K562 (cell line): ENCODE results near the gene MMP10. TPM values are rescaled to one million over a fixed set of nuclear protein-coding genes. Genes with fewer than 3 reads are reported as not detected.

Experiments
- ATAC-seq: fragments of 200-7000 bp; cut with Tn5 transposase; 3 replicates; pipeline ENCODE4 v1.9.1; 2020; ENCODE audit warnings: moderate library complexity
- BruUV-seq: library from RNA; stranded (reverse); fragments of 400-500 nt; replicated peaks from 2 replicates; lab custom pipeline; 2021; lab: Mats Ljungman, UMichigan
- CTCF ChIA-PET: fragments of 300-600 bp; formaldehyde crosslinking; extraction: SDS; loops from one replicate; lab custom pipeline; 2021; ENCODE audit warnings: low intra/inter-chr PET ratio; lab: Yijun Ruan, JAX
- POLR2A ChIA-PET: fragments of 300-600, 350-650 bp; sonication (Branson Sonifier 250); formaldehyde crosslinking; extraction: SDS; loops from one replicate; lab custom pipeline; 2021; ENCODE audit warnings: antibody characterized with exemption, inconsistent platforms; lab: Yijun Ruan, JAX
- DNase-seq, 4 experiments: peaks; one replicate each; pipeline versions ENCODE4 v3.0.0 to v3.0.0-alpha.2; 2011 to 2018; ENCODE audit warnings: low spot score in 3 of 4, mixed read lengths in 3 of 4; ENCODE audit errors: extremely low read depth in 1 of 4
- FAIRE-seq: peaks from 2 replicates; lab custom pipeline; 2011; peaks lifted over from hg19 to GRCh38; lab: Jason Lieb, UNC
- H2AFZ ChIP-seq: 2 replicates; pipeline ENCODE4 v1.6.0; 2011; ENCODE audit warnings: low read depth, low read length, control low read depth, inconsistent platforms
- H3K27ac ChIP-seq: fragments of 200-600 bp; 3 replicates; pipeline ENCODE4 v1.8.0; 2011; ENCODE audit warnings: low read depth, mild to moderate bottlenecking, control low read depth, inconsistent platforms, low read length, moderate library complexity, mixed read lengths; ENCODE audit errors: extremely low read depth
- H3K27me3 ChIP-seq, 2 experiments: fragments of 300-600 bp in 1 of 2; 2 replicates in 1 of 2; 3 replicates in 1 of 2; pipeline versions ENCODE4 v1.6.0 to v1.8.0; 2011; ENCODE audit warnings: inconsistent platforms in 2 of 2, low read length in 2 of 2, mild to moderate bottlenecking in 1 of 2, mixed read lengths in 1 of 2, moderate library complexity in 1 of 2; ENCODE audit not compliant: control insufficient read depth in 2 of 2, insufficient read depth in 2 of 2
- H3K36me3 ChIP-seq: fragments of 300-600 bp; 3 replicates; pipeline ENCODE4 v1.8.0; 2011; ENCODE audit warnings: mild to moderate bottlenecking, low read length, inconsistent platforms; ENCODE audit not compliant: control insufficient read depth, insufficient read depth
- H3K4me1 ChIP-seq, 2 experiments: fragments of 200-600 bp in 1 of 2; replicated peaks in 1 of 2; 2 replicates in 1 of 2; 3 replicates in 1 of 2; pipeline versions ENCODE4 v1.5.1 to v1.8.0; 2011; ENCODE audit warnings: inconsistent platforms in 2 of 2, low read length in 2 of 2, mild to moderate bottlenecking in 1 of 2, mixed read lengths in 1 of 2, moderate library complexity in 1 of 2; ENCODE audit not compliant: control insufficient read depth in 2 of 2, insufficient read depth in 2 of 2
- H3K4me2 ChIP-seq: 2 replicates; pipeline ENCODE4 v1.6.1; 2011; ENCODE audit warnings: low read length, control low read depth, inconsistent platforms, mixed read lengths; ENCODE audit not compliant: insufficient read depth
- H3K4me3 ChIP-seq: fragments of 200-600 bp; sonication (generic), shearing (Covaris generic); 2 replicates; pipeline ENCODE4 v1.5.1; 2016; ENCODE audit warnings: control low read depth, inconsistent platforms
- H3K79me2 ChIP-seq: fragments of 200-600 bp; 3 replicates; pipeline ENCODE4 v1.8.0; 2011; ENCODE audit warnings: low read length, inconsistent platforms; ENCODE audit not compliant: control insufficient read depth, insufficient read depth
- H3K9ac ChIP-seq, 2 experiments: 2 replicates each; pipeline versions ENCODE4 v1.6.0 to v1.6.1; 2011; ENCODE audit warnings: low read depth in 2 of 2, low read length in 2 of 2, control low read depth in 1 of 2, inconsistent platforms in 1 of 2, mild to moderate bottlenecking in 1 of 2, mixed read lengths in 1 of 2; ENCODE audit not compliant: insufficient read depth in 1 of 2
- H3K9me1 ChIP-seq: one replicate; pipeline ENCODE4 v1.6.0; 2011; ENCODE audit warnings: inconsistent platforms, mild to moderate bottlenecking, low read length, moderate library complexity; ENCODE audit not compliant: control insufficient read depth, insufficient read depth
- H3K9me3 ChIP-seq: replicated peaks from 2 replicates; pipeline ENCODE4 v1.5.1; 2011; ENCODE audit warnings: low read depth, low read length, inconsistent platforms; ENCODE audit not compliant: control insufficient read depth, insufficient read depth
- H4K20me1 ChIP-seq: replicated peaks from 2 replicates; pipeline ENCODE4 v1.6.1; 2011; ENCODE audit warnings: low read length, inconsistent platforms, mixed read lengths; ENCODE audit not compliant: control insufficient read depth, insufficient read depth
- HDGF ChIP-seq: fragments of 450-650 bp; IDR thresholded peaks from 2 replicates; pipeline ENCODE4 v1.6.1; 2016
- NELFE ChIP-seq: IDR thresholded peaks from 2 replicates; pipeline ENCODE4 v1.6.1; 2011; ENCODE audit warnings: mild to moderate bottlenecking; ENCODE audit not compliant: insufficient read depth, insufficient read length
- PHF21A ChIP-seq: fragments of 450-650 bp; IDR thresholded peaks from 2 replicates; pipeline ENCODE4 v1.6.1; 2017; ENCODE audit warnings: low read depth, borderline replicate concordance
- RCOR1 ChIP-seq, 2 experiments: IDR thresholded peaks; 2 replicates each; pipeline ENCODE4 v1.6.1; 2012; ENCODE audit warnings: low read depth in 2 of 2, low read length in 2 of 2, borderline replicate concordance in 1 of 2, improper control_type of control experiment in 1 of 2
- TAF7 ChIP-seq: fragments of 450-650 bp; IDR thresholded peaks from 2 replicates; pipeline ENCODE4 v1.6.1; 2016; ENCODE audit warnings: missing genetic modification characterization, missing compliant biosample characterization
- TCFL5 ChIP-seq: fragments of 250-450 bp; sonication (Bioruptor Pico); conservative IDR thresholded peaks from 2 replicates; pipeline ENCODE4 v1.6.1; 2021; ENCODE audit warnings: mild to moderate bottlenecking, moderate library complexity, matching md5 sums
- ZNF57 ChIP-seq: fragments of 450-650 bp; formaldehyde crosslinking; IDR thresholded peaks from 2 replicates; pipeline ENCODE4 v1.4.0; 2020; ENCODE audit warnings: mild to moderate bottlenecking, moderate library complexity
- WGBS: fragments of 100-300 bp; shearing (Covaris generic); methylation state at CpG from one replicate; pipeline ENCODE4 v1.1.6; 2016; ENCODE audit warnings: low coverage, mixed read lengths; ENCODE audit not compliant: insufficient coverage; ENCODE audit errors: missing lambda C conversion rate; 5-methylcytosine and 5-hydroxymethylcytosine counted together
- in situ Hi-C: fragments of 300-500 bp; cut with MboI; formaldehyde crosslinking; loops from 4 replicates; pipeline ENCODE4 v1.15.0; 2018; ENCODE audit warnings: inconsistent platforms, mixed read lengths
- intact Hi-C: fragments of 100-400 bp; cut with micrococcal nuclease; formaldehyde crosslinking; loops from 2 replicates; pipeline ENCODE4 v1.14.2; 2022
- polyA plus RNA-seq, 8 experiments: library from polyadenylated mRNA; depleted of rRNA in 4 of 8; stranded (reverse) in 5 of 8; unstranded in 3 of 8; fragments of >200 nt; fragmentation: Nextera tagmentation in 2 of 8; fragmentation: Illumina TruSeq in 1 of 8; extraction: Ambion mirVana in 2 of 8; extraction: Trizol in 1 of 8; gene quantifications; 2 replicates each; pipeline versions ENCODE4 v1.2.1 to v1.2.3, GENCODE V29; 2011 to 2014; ENCODE audit warnings: inconsistent platforms in 1 of 8, missing spikeins in 1 of 8
- total RNA-seq, 7 experiments: library from RNA; depleted of rRNA in 6 of 7; stranded (reverse); fragments of >200 nt in 6 of 7; fragmentation: Illumina TruSeq in 2 of 7; extraction: Trizol in 2 of 7; gene quantifications; 2 replicates each; pipeline versions ENCODE4 v1.2.1 to v1.2.3, GENCODE V29; 2011 to 2021; ENCODE audit warnings: low replicate concordance in 1 of 7
- TF ChIP-seq, protein P1 (sequence below): sonication (generic); formaldehyde crosslinking; IDR thresholded peaks from 2 replicates; pipeline ENCODE4 v1.8.0; 2022; ENCODE audit warnings: mild to moderate bottlenecking, low read depth, missing genetic modification reagents

Gene MMP10
- total and polyA plus RNA-seq, 9 of the 15 experiments (the other 6 are each of a cell fraction or from before 2014, with no cell fraction given), result not detected

DNA sequence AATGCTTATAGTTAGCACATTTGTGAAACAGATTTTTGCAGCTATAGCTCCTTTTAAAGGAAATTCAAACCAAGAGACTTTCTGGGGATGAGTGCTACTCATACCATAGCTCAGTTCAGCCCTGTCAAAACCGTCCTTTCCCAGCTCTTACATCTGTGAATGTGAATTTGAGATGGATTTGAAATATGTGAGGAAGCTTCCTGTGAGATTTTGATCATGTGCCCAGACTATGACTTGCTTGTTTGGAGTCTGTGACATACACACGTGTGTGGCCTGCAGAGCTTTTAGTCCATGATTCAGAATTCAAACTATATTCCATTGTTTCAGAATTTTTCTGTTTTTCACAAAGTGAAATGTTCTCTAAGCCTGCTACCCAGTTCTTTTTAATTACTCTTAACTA, 21.9 kb upstream of the MMP10 start:
- Histone ChIP-seq H3K4me1 (no peaks in the 10 kb centered on the region), H4K20me1 (no peaks in the 10 kb centered on the region), H3K9ac (no peak overlapping the region), H3K9me1 (no peaks in the 10 kb centered on the region), H3K27ac (no peak overlapping the region), H3K4me2 (no peak overlapping the region), H3K27me3 (no peaks in the 10 kb centered on the region), H2AFZ (no peak overlapping the region), H3K36me3 (no peaks in the 10 kb centered on the region), H3K9me3 (no peaks in the 10 kb centered on the region), H3K79me2 (no peaks in the 10 kb centered on the region), H3K4me3 (no peak overlapping the region)
- no peak for TF ChIP-seq TAF7 (tag)
- in situ Hi-C loops, result no loop called here
- DNase-seq, result no peak
- ATAC-seq, result no peak
- 0% methylated on average over 2 of the region's 2 CpGs for WGBS
- no peak for FAIRE-seq
- BruUV-seq, result no TSS peak
- intact Hi-C loops, result loop anchor here (10.0 kb wide), 1 partner anchor 142 kb away; no protein-coding TSS in a partner anchor
- ChIA-PET POLR2A (no interaction called here), CTCF (no interaction called here)

DNA sequence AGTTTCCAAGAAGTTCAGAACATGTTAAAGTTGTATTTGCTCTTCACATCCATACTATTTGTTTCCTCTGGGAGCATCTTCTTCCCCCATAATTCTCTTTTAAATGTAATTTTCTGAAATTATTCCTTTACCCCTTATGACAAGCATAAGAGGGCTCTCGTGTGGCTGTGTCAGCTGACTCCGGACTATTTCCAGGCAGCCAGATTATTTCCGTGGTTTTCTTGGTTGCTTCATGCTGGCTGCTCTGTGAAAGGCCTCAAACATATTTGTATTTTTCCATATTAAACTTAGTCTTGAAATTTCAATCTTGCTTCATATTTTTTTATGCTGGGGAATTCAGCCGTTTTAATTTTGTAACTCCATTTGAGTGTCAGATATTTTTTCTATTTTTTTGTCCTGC, 20.3 kb upstream of the MMP10 start:
- no peak for TF ChIP-seq TCFL5 (CRISPR knock-in tag)
- no peak for TF ChIP-seq ZNF57 (CRISPR knock-in tag)
- TF ChIP-seq HDGF, result no peak
- no peak for TF ChIP-seq RCOR1 (IDR thresholded peaks at IDR 0.05; ENCODE audit: borderline replicate concordance in 1 of 2, low read depth in 2 of 2, low read length in 2 of 2)
- no peak for TF ChIP-seq NELFE
- no peak for TF ChIP-seq PHF21A
- TF ChIP-seq, protein P1, sequence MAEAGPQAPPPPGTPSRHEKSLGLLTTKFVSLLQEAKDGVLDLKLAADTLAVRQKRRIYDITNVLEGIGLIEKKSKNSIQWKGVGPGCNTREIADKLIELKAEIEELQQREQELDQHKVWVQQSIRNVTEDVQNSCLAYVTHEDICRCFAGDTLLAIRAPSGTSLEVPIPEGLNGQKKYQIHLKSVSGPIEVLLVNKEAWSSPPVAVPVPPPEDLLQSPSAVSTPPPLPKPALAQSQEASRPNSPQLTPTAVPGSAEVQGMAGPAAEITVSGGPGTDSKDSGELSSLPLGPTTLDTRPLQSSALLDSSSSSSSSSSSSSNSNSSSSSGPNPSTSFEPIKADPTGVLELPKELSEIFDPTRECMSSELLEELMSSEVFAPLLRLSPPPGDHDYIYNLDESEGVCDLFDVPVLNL (CRISPR knock-in tag), result no peak
- Histone ChIP-seq H3K36me3 (no peaks in the 10 kb centered on the region), H3K27ac (no peak overlapping the region), H4K20me1 (no peaks in the 10 kb centered on the region), H3K27me3 (no peaks in the 10 kb centered on the region), H3K79me2 (no peaks in the 10 kb centered on the region), H3K4me1 (no peaks in the 10 kb centered on the region), H3K4me2 (no peak overlapping the region), H3K9ac (no peak overlapping the region), H2AFZ (no peak overlapping the region), H3K9me1 (no peaks in the 10 kb centered on the region), H3K9me3 (no peaks in the 10 kb centered on the region), H3K4me3 (no peak overlapping the region)
- BruUV-seq, result no TSS peak
- ChIA-PET POLR2A (no interaction called here), CTCF (no interaction called here)
- DNase-seq (no peak), ATAC-seq (no peak), FAIRE-seq (no peak)
- intact Hi-C loops, result loop anchor here (10.0 kb wide), 1 partner anchor 144 kb away; no protein-coding TSS in a partner anchor
- 0% methylated on average over 4 of the region's 4 CpGs for WGBS
- in situ Hi-C loops, result no loop called here
